ENCODE results near the gene XRRA1.
"Not testable (repeated sequence)": the region's sequence is repeated elsewhere in the genome, so short reads cannot be mapped to it uniquely, and the experiment has no call there.

XRRA1 gene, protein sequence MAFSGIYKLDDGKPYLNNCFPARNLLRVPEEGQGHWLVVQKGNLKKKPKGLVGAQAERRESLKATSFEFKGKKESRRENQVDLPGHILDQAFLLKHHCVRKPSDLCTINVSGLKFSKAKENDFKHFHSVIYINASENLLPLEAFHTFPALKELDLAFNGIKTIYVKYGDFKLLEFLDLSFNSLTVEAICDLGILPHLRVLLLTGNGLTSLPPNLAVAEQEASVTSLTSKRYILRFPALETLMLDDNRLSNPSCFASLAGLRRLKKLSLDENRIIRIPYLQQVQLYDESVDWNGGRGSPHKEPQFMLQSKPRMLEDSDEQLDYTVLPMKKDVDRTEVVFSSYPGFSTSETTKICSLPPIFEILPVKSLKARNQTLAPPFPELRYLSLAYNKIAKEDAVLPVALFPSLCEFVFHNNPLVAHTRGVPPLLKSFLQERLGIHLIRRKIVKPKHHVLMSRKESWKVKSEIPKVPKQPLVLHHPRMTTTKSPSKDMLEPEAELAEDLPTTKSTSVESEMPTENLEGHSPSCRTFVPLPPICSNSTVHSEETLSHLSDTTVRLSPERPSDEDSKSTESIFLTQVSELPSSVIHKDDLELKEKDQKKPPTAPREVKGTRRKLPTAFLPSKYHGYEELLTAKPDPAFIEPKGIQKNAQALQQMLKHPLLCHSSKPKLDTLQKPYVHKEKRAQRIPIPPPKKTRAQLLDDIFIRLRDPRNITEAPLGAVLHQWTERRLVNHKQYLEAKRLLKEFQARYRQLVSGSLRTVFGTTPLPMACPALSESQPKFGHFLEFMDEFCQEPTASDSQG

DNA sequence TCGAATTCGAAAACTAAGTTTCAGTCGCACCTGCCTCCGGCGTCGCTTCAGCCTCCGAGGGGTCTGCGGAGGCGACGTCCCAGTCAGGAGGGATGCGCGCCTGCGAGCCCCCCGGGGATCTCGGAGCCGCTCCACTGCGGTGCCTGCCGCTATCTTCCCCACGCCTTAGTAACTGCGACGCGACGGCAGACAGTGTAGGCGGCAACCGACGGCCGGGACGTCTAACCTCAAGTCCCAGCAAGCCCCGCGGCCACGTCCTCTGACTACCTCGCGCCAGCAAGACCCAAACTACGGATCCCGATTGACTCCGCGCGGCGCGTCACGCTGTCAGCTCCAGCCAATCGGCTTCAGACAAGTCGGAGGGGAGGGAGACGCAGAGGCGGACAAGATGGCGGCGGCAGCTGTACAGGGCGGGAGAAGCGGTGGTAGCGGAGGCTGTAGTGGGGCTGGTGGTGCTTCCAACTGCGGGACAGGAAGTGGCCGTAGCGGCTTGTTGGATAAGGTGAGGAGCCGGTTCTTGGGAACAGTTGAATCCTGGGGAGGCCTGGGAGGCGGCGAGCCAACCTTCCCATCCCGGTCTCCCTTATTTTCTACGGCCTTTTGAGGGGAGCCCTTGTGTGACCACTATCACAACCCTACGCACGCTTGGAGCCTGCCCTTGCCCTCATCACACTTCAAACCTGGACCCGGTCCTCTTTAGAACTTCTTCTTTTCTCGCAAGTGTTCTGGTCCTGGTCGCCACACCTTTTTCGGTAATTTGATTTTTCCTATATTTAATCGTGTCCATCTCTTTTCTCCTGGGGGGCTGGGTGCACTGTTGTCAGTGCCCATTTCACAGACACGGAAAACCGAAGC is at the start of gene XRRA1, which contains the start of gene SPCS2:
Gene XRRA1, minus strand, starts transcription at position 194 of the 855 bp plus-strand sequence. CDS start 8,213 bp downstream, outside the sequence.
Gene SPCS2, plus strand, starts transcription at position 369 of the 855 bp plus-strand sequence. Its CDS starts 20 bp downstream, at position 389.
- peak; percentile 100 for DNase-seq

GRCh38 chr11:74992852-74993251 is 44.0 kb upstream of the XRRA1 start:
- no peak for DNase-seq

- DNase-seq = no peak
These were observed 42.0 kb upstream of the XRRA1 start for GRCh38 chr11:74990941-74991340.

- peak; percentile 90 for DNase-seq
These were observed 41.3 kb upstream of the XRRA1 start for GRCh38 chr11:74990150-74990549.

DNA sequence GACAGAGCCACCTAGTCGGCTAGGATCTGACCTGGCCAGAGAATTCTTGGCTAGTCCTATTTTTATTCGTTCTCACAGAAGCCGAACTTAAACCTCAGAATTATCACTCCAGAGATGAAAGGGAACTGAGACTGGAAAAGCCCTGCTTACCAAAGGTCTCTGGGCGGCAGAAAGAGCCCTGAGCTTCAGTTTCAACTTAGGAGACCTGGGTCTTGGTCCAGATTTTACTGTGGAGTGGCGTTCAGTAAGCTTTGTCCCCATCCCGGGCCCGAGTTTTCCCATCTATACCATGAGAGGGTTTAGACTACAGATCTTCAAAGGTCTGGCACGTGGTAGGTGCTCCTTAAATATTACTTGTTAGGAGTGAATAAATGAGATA is 40.4 kb upstream of the XRRA1 start:
- DNase-seq = peak; percentile 65

- peak; percentile 75 for DNase-seq
These were observed 39.8 kb upstream of the XRRA1 start, which contains the start of gene NEU3 for GRCh38 chr11:74988541-74989259. Gene NEU3, plus strand, starts transcription at chr11:74988933. Its CDS starts 128 bp downstream, at chr11:74989061.

DNA sequence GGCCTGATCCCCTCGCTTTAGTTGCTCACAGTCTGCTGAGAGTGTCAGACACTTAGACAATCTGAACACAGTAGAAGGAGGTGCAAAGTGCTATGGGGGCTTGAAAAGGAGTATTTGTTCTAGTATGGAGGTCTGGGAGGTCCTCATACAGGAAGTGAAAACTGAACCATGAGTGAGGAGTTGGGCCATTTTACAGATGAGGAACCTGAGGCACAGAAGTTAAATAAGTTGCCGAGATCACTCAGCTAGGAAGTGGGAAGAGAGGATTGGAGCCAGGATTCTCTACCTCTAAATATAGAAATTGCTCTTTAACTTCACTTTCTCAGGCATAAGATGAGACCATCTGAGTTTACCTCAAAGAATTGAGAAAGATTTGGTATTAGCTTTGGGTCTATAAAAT is 35.8 kb upstream of the XRRA1 start:
- no peak for DNase-seq

GRCh38 chr11:74984070-74984469 is 35.2 kb upstream of the XRRA1 start:
- no peak for DNase-seq

GRCh38 chr11:74981888-74982287 is 33.0 kb upstream of the XRRA1 start:
- no peak for DNase-seq

- DNase-seq = peak; percentile 41
These were observed 31.7 kb upstream of the XRRA1 start for GRCh38 chr11:74980634-74981033.

- no peak for DNase-seq
These were observed 29.1 kb upstream of the XRRA1 start for GRCh38 chr11:74978041-74978440.

- DNase-seq = no peak
These were observed 22.5 kb upstream of the XRRA1 start for GRCh38 chr11:74971424-74971823.

DNA sequence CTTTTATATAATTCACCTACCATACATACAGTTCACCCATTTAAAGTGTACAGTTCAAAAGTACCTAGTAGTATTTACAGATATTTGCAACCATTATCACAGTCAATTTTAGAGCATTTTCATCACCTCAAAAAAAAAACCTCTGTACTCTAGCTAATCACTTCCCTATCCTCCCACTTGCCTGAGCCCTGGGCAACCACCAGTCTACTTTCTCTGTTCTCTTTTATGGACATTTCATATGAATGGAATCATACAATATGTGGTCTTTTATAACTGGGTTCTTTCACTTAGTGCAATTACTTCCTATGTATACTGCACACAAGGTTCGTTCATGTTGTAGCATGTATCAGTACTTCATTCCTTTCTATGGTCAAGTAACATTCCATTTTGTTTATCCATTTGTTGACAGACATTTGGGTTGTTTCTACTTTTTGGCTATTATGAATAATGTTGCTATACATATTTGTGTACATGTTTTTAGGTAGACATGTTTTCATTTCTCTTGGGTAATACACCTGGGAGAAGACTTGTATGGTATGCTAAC is 22.0 kb upstream of the XRRA1 start:
- DNase-seq = peak; percentile 37

DNA sequence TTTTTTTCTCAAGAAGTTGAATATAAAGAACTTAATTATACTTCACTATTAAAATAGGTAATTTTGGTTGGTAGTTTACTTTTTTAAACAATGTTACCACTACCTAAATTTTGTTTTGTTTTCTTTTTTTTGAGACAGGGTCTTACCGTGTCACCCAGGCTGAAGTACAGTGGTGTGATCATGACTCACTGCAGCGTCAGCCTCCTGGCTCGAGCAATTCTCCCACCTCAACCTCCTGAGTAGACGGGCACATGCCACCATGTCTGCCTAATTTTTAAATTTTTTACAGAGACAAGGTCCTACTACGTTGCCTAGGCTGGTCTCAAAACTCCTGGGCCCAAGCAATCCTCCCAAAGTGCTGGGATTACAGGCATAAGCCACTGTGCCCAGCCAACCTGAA is 17.8 kb upstream of the XRRA1 start:
- DNase-seq = no peak

DNA sequence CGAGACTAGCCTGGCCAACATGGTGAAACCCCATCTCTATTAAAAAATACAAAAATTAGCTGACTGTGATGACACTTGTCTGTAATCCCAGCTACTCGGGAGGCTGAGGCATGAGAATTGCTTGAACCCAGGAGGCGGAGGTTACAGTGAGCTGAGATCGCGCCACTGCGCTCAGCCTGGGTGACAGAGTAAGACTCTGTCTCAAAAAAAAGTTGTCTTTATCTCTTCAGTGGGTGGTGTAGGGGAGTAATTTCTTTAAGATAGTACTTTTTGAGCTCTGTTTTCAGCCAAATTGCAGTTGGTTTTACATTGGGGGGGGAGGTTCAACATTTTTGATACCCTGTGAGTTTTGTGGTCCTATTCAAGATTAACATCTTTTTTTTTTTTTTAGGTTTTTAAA is 11.2 kb upstream of the XRRA1 start:
- DNase-seq = not testable (repeated sequence)

DNA sequence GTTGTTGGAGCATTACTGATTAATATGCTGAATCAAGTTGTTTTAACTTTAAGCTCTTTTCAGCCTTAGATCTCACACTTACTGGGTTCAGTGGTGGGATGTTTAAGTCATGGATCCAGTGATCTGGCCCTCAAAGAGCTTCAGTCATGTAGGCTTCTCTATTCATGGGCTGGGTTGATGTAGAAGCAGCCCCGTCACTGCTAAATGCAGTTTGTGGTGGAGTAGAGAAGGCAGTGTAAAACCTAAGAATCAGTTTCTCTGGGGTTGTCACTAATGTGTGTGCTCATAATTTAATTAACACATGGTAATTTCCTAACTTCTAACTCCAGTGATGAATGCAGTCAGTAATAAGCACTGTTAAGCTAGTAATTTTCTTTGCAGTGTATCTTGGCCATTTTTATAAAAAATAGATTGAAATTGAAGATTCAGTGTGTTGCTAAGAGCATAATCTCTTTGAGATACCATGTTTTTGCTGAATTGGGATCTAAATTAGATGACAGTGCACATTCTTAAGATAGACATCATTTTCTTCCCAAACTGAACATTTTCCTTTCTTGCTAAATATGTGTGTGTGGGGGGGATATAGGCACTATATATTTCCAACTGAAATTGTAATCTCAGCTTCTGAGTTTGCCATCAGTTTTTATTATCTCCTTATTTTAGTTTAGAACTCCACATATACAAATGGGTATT is 9.2 kb upstream of the XRRA1 start:
- no peak for DNase-seq

GRCh38 chr11:74956397-74957015 is 7.6 kb upstream of the XRRA1 start:
- DNase-seq = peak; percentile 72

DNA sequence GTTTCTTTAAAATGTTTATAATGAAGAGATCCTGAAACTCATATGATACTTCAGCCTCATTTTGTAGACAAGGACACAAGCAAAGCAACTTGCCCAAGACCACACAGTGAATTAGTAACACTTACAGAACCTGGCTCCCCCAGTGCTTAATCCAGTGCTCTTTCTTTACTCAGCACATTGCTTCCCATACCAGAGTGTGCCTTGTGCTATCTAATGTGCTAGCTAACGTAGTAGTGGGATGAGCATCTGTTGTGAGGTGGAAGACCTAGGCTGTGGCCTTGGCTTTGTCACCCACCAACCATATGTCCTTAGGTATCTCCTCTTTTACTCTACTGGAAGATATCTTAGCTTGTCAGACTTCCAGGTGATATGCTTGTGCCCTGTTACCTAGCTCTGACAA is 5.3 kb upstream of the XRRA1 start:
- DNase-seq = no peak

- peak; percentile 66 for DNase-seq
These were observed 4.6 kb upstream of the XRRA1 start for GRCh38 chr11:74953451-74953850.

DNA sequence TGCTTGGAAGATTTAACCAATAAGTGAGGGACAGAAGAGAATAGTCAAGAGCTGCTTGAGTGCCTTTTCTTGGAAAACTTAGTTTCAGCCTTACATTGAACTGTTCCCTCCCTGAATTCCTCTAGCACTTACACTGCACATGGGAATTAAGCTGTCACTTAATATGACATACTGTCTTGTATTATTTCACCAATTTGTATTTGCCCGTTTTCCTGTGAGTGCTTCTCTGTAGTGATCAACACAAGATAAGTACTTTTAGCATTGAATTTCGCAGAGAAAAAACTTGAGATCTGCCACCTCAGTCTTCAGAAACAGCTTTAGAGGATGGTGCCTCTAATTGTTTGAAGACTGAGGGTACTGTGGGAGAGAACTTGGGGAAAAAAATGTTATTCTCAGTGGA is 3.9 kb upstream of the XRRA1 start:
- no peak for DNase-seq

DNA sequence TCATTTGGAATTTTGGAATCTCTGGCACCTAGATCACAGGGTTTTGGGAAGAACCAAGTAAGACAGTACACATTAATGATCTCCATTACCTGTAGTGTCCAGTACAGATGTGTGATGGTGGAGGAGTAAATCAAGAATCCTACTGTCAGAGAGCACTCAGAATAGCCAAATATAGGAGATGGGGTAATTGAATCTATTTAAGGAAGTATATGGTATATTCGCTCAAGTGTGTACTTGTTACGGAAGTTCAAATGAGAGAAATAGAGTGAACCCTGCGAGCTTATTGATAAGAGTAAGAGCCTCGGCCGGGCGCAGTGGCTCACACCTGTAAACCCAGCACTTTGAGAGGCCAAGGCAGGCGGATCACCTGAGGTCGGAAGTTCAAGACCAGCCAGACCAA is 2.3 kb upstream of the XRRA1 start:
- no peak for DNase-seq
